Cardiac muscle cell (in vitro differentiated cells and primary cell): ENCODE data around the gene ISLR. TPM values are rescaled to one million over a fixed set of nuclear protein-coding genes. Genes with fewer than 3 reads are reported as not detected.

Experiments used
- DNase-seq, 2 donors: peaks; one replicate each; pipeline versions ENCODE4 v3.0.0 to v3.0.0-alpha.2; 2010 to 2017; ENCODE audit warnings: low read depth in 1 of 2, low spot score in 1 of 2
- H3K27ac ChIP-seq: fragments of 200-600 bp; sonication (generic); 2 replicates; pipeline ENCODE4 v1.5.1; 2016
- H3K27me3 ChIP-seq: fragments of 200-600 bp; sonication (generic); 2 replicates; pipeline ENCODE4 v1.6.0; 2016; ENCODE audit warnings: control low read depth
- H3K36me3 ChIP-seq: fragments of 200-600 bp; sonication (generic); 2 replicates; pipeline ENCODE4 v1.5.1; 2016; ENCODE audit warnings: control low read depth
- H3K4me1 ChIP-seq: fragments of 200-600 bp; sonication (generic); 2 replicates; pipeline ENCODE4 v1.8.1; 2017; ENCODE audit warnings: low read depth, mild to moderate bottlenecking, mixed run types
- H3K4me3 ChIP-seq: fragments of 200-600 bp; sonication (generic); 2 replicates; pipeline ENCODE4 v1.5.1; 2016; ENCODE audit warnings: mild to moderate bottlenecking
- H3K9me3 ChIP-seq: fragments of 200-600 bp; sonication (generic); 2 replicates; pipeline ENCODE4 v1.5.1; 2017; ENCODE audit warnings: low read depth, mild to moderate bottlenecking, control low read depth
- CTCF ChIP-seq: IDR thresholded peaks from 2 replicates; pipeline ENCODE4 v1.5.1; 2012; ENCODE audit warnings: low read depth, mild to moderate bottlenecking, low read length
- polyA plus RNA-seq: library from polyadenylated mRNA; unstranded; fragments of >200 nt; fragmentation: Nextera tagmentation; extraction: Ambion mirVana; gene quantifications from 2 replicates; pipeline ENCODE4 v1.2.1, GENCODE V29; 2016
- total RNA-seq: library from RNA; depleted of rRNA; stranded (reverse); fragments of >200 nt; gene quantifications from 2 replicates; pipeline ENCODE4 v1.2.3, GENCODE V29; 2016

Gene ISLR
- total and polyA plus RNA-seq, 2 experiments from 2014 or later = 0.44 to 4.1 TPM

GRCh38 chr15:74210729-74211128 is 37.2 kb downstream of the ISLR start:
- peak overlapping the region; percentile 83 for H3K27ac ChIP-seq
- no peak for DNase-seq
- no peaks in the 10 kb centered on the region for H3K27me3 ChIP-seq
- H3K36me3 ChIP-seq = no peaks in the 10 kb centered on the region
- H3K4me3 ChIP-seq = no peak overlapping the region
- no peak for TF ChIP-seq CTCF
- no peaks in the 10 kb centered on the region for H3K9me3 ChIP-seq
- H3K4me1 ChIP-seq = peaks cover 53% of the 10 kb centered on the region

- peaks cover 53% of the 10 kb centered on the region for H3K4me1 ChIP-seq
- DNase-seq = no peak
- H3K9me3 ChIP-seq = no peaks in the 10 kb centered on the region
- no peak overlapping the region for H3K4me3 ChIP-seq
- H3K27ac ChIP-seq = peak overlapping the region; percentile 25
- H3K27me3 ChIP-seq = no peaks in the 10 kb centered on the region
- no peak for TF ChIP-seq CTCF
- no peaks in the 10 kb centered on the region for H3K36me3 ChIP-seq
Observed at GRCh38 chr15:74211656-74212055, 38.1 kb downstream of the ISLR start.

GRCh38 chr15:74212494-74212893 is 39.0 kb downstream of the ISLR start:
- Histone ChIP-seq H3K4me3 (no peak overlapping the region), H3K4me1 (peaks cover 53% of the 10 kb centered on the region), H3K36me3 (no peaks in the 10 kb centered on the region), H3K27me3 (no peaks in the 10 kb centered on the region), H3K9me3 (no peaks in the 10 kb centered on the region), H3K27ac (peak overlapping the region; percentile 25)
- DNase-seq = no peak
- TF ChIP-seq CTCF = no peak

DNA sequence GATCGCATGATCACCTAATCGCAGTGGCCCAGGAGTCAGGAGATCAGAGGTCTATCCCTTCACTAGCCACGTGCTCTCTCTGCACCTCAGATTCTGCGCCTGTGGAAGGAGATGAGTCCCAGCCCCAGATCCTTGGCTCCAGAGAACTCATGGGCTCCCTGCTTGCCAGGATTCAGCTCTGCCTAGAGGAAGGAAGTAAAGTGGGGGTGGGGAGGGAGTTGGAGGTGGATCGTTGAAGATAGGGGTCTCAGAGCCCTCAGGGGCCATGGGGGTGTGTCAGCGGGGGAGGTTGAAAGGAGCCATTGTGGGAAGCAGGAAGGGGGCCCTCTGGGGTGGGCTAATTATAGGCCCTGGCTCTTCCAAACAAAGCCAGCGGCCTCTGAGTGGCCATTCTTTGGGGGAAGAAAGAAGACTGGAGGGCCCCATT is 40.4 kb downstream of the ISLR start:
- Histone ChIP-seq H3K27me3 (no peaks in the 10 kb centered on the region), H3K36me3 (no peaks in the 10 kb centered on the region), H3K27ac (peak overlapping the region; percentile 42), H3K4me3 (no peak overlapping the region), H3K9me3 (no peaks in the 10 kb centered on the region), H3K4me1 (peaks cover 47% of the 10 kb centered on the region)
- no peak for DNase-seq
- TF ChIP-seq CTCF = no peak

- no peak for DNase-seq
- TF ChIP-seq CTCF = no peak
- Histone ChIP-seq H3K4me1 (peaks cover 41% of the 10 kb centered on the region), H3K27me3 (no peaks in the 10 kb centered on the region), H3K27ac (peak overlapping the region; percentile 42), H3K9me3 (no peaks in the 10 kb centered on the region), H3K4me3 (no peak overlapping the region), H3K36me3 (no peaks in the 10 kb centered on the region)
Observed at GRCh38 chr15:74214324-74215021, 41.0 kb downstream of the ISLR start.

GRCh38 chr15:74215958-74216357 is 42.4 kb downstream of the ISLR start:
- Histone ChIP-seq H3K36me3 (no peaks in the 10 kb centered on the region), H3K27ac (no peak overlapping the region), H3K27me3 (no peaks in the 10 kb centered on the region), H3K4me1 (peaks cover 44% of the 10 kb centered on the region), H3K4me3 (no peak overlapping the region), H3K9me3 (no peaks in the 10 kb centered on the region)
- no peak for TF ChIP-seq CTCF
- no peak for DNase-seq
